ENCODE results near the gene RTN4RL2. TPM values are rescaled to one million over a fixed set of nuclear protein-coding genes. Genes with fewer than 3 reads are reported as not detected.

RTN4RL2 gene
- total and polyA plus RNA-seq, 10 of the 15 experiments (the other 5 are each of a cell fraction or from before 2014, with no cell fraction given), result 0.14 to 1.1 (median 0.52) TPM; not detected in 4

DNA sequence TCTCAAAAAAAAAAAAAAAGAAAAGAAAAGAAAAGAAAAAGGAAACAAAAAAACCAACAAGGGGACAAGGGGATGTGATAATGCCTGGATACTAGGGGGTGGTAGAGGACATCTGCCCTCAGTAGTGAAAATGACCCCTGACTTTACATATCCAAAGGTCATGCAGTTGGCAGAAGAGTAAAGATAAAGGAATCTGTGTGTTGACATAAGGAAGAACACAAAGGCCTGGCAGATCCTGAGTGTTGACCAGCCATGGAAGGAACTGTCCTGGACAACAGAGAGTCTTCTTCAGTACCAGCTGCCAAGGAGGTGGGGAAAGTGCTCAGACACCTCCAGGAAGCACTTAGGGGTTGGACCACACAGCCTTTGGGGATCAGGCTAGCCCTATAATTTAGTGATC is 42.5 kb downstream of the RTN4RL2 start:
- Histone ChIP-seq H3K4me1 (ENCODE audit: control insufficient read depth, insufficient read depth, low read length) (no peaks in the 10 kb centered on the region), H3K9ac (ENCODE audit: control insufficient read depth, insufficient read depth, low read length) (no peak overlapping the region), H3K27ac (ENCODE audit: control insufficient read depth, insufficient read depth) (no peak overlapping the region), H3K9me3 (replicated peaks; ENCODE audit: control insufficient read depth, insufficient read depth, low read length) (no peaks in the 10 kb centered on the region), H3K4me3 (no peak overlapping the region), H3K79me2 (ENCODE audit: control insufficient read depth, insufficient read depth, low read length) (no peaks in the 10 kb centered on the region), H3K36me3 (ENCODE audit: control insufficient read depth in 2 of 2, insufficient read depth in 2 of 2, low read length in 1 of 2) (peaks cover 3% of the 10 kb centered on the region in 2 experiments; a peak in 3 of 4 replicates), H3K27me3 (replicated peaks in 1 of 2; ENCODE audit: control insufficient read depth in 2 of 2, insufficient read depth in 2 of 2, low read length in 1 of 2) (no peaks in the 10 kb centered on the region), H4K20me1 (ENCODE audit: control insufficient read depth, insufficient read depth) (peaks cover 3% of the 10 kb centered on the region; the same call in 1 of the 2 replicates), H3K4me2 (ENCODE audit: control insufficient read depth, insufficient read depth) (no peak overlapping the region), H2AFZ (ENCODE audit: control insufficient read depth, low read depth, low read length) (no peak overlapping the region)
- ChIA-PET SMC1A (ENCODE audit: uncharacterized antibody, unreplicated experiment) (interaction anchor here (0.8 to 1.2 kb wide), 4 partner anchors 9 to 163 kb away, joined by 3 to 4 read pairs (median 4); no protein-coding TSS in a partner anchor), RAD21 (ENCODE audit: unreplicated experiment) (interaction anchor here (0.8 to 1.8 kb wide), 2 partner anchors 9 to 45 kb away, joined by 5 to 7 read pairs; no protein-coding TSS in a partner anchor), CTCF (interaction anchor here (0.9 to 2.1 kb wide), 5 partner anchors 9 to 46 kb away, joined by 4 to 16 read pairs (median 6); no protein-coding TSS in a partner anchor), POLR2A (interaction anchor here (0.7 kb wide), 1 partner anchor 16 kb away, joined by 4 read pairs; no protein-coding TSS in a partner anchor)
- ATAC-seq (no peak), FAIRE-seq (no peak), DNase-seq (ENCODE audit: low read depth, low spot score) (no peak)
- no peak for TF ChIP-seq HDGF (IDR thresholded peaks at IDR 0.05)
- TF ChIP-seq TBL1XR1 (IDR thresholded peaks at IDR 0.05; ENCODE audit: low read depth, low read length), result no peak
- TF ChIP-seq SMARCA5 (IDR thresholded peaks at IDR 0.05), result no peak
- no peak for TF ChIP-seq MYB (IDR thresholded peaks at IDR 0.05; ENCODE audit: borderline replicate concordance, low read depth, low read length)
- no peak for TF ChIP-seq HCFC1 (IDR thresholded peaks at IDR 0.05; ENCODE audit: low read length)
- intact Hi-C loops (cut with micrococcal nuclease; ENCODE audit: unreplicated experiment) (no loop called here), in situ Hi-C loops (cut with MboI) (no loop called here)
- BruUV-seq (replicated peaks), result no TSS peak

DNA sequence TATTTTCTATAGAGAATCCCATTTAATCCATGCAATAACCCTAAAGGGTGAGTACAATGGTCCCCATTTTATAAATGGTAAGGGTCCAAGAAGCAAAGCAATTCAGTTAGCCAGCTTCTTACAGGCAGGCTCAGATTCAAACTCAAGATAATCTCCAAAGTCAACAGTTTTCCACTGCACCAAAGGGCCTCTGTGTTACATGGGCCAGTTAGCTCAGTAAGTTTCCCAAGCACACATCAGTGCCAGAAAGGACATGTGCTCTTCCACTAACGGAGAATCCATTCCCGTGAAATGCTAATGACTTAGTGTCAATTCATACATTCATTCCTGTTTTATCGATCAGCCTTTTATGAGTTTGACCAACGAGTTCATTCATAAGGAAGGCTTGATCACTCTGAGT is 44.2 kb downstream of the RTN4RL2 start:
- ATAC-seq, result no peak
- Histone ChIP-seq H4K20me1 (ENCODE audit: control insufficient read depth, insufficient read depth) (peaks cover 3% of the 10 kb centered on the region; the same call in 1 of the 2 replicates), H3K4me2 (ENCODE audit: control insufficient read depth, insufficient read depth) (no peak overlapping the region), H3K36me3 (ENCODE audit: control insufficient read depth in 2 of 2, insufficient read depth in 2 of 2, low read length in 1 of 2) (peaks cover 3% of the 10 kb centered on the region in 2 experiments; a peak in 3 of 4 replicates), H3K27me3 (replicated peaks in 1 of 2; ENCODE audit: control insufficient read depth in 2 of 2, insufficient read depth in 2 of 2, low read length in 1 of 2) (no peaks in the 10 kb centered on the region), H3K27ac (ENCODE audit: control insufficient read depth, insufficient read depth) (no peak overlapping the region), H3K4me3 (no peak overlapping the region), H3K4me1 (ENCODE audit: control insufficient read depth, insufficient read depth, low read length) (no peaks in the 10 kb centered on the region), H3K79me2 (ENCODE audit: control insufficient read depth, insufficient read depth, low read length) (no peaks in the 10 kb centered on the region), H3K9me3 (replicated peaks; ENCODE audit: control insufficient read depth, insufficient read depth, low read length) (no peaks in the 10 kb centered on the region), H3K9ac (ENCODE audit: control insufficient read depth, insufficient read depth, low read length) (no peak overlapping the region), H2AFZ (ENCODE audit: control insufficient read depth, low read depth, low read length) (no peak overlapping the region)
- ChIA-PET RAD21 (ENCODE audit: unreplicated experiment) (no interaction called here), POLR2A (no interaction called here), SMC1A (ENCODE audit: uncharacterized antibody, unreplicated experiment) (interaction anchor here (0.9 to 4.9 kb wide), 3 partner anchors 9 to 24 kb away, joined by 3 to 20 read pairs (median 4); no protein-coding TSS in a partner anchor), CTCF (interaction anchor here (1.1 to 5.7 kb wide), 6 partner anchors 11 to 46 kb away, joined by 4 to 54 read pairs (median 4); partner anchors contain the start of gene SLC43A1)
- BruUV-seq (replicated peaks), result no TSS peak
- no peak for DNase-seq (ENCODE audit: low read depth, low spot score)
- in situ Hi-C loops (cut with MboI), result no loop called here
- 98% methylated on average over 4 of the region's 4 CpGs for WGBS (ENCODE audit: insufficient coverage, insufficient replicate concordance, low lambda C conversion rate, missing lambda C conversion rate)
- no peak for FAIRE-seq
- intact Hi-C loops (cut with micrococcal nuclease; ENCODE audit: unreplicated experiment), result no loop called here
- TF ChIP-seq SIX5 (IDR thresholded peaks at IDR 0.05; ENCODE audit: low read depth, low read length, severe bottlenecking) (no peak), SRF (IDR thresholded peaks at IDR 0.05; ENCODE audit: low read depth in 2 of 2, low read length in 2 of 2) (no peak), DPF2 (IDR thresholded peaks at IDR 0.05) (no peak), RAD51 (IDR thresholded peaks at IDR 0.05) (no peak)
- TF ChIP-seq, protein P1, sequence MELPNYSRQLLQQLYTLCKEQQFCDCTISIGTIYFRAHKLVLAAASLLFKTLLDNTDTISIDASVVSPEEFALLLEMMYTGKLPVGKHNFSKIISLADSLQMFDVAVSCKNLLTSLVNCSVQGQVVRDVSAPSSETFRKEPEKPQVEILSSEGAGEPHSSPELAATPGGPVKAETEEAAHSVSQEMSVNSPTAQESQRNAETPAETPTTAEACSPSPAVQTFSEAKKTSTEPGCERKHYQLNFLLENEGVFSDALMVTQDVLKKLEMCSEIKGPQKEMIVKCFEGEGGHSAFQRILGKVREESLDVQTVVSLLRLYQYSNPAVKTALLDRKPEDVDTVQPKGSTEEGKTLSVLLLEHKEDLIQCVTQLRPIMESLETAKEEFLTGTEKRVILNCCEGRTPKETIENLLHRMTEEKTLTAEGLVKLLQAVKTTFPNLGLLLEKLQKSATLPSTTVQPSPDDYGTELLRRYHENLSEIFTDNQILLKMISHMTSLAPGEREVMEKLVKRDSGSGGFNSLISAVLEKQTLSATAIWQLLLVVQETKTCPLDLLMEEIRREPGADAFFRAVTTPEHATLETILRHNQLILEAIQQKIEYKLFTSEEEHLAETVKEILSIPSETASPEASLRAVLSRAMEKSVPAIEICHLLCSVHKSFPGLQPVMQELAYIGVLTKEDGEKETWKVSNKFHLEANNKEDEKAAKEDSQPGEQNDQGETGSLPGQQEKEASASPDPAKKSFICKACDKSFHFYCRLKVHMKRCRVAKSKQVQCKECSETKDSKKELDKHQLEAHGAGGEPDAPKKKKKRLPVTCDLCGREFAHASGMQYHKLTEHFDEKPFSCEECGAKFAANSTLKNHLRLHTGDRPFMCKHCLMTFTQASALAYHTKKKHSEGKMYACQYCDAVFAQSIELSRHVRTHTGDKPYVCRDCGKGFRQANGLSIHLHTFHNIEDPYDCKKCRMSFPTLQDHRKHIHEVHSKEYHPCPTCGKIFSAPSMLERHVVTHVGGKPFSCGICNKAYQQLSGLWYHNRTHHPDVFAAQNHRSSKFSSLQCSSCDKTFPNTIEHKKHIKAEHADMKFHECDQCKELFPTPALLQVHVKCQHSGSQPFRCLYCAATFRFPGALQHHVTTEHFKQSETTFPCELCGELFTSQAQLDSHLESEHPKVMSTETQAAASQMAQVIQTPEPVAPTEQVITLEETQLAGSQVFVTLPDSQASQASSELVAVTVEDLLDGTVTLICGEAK (IDR thresholded peaks at IDR 0.05; ENCODE audit: borderline replicate concordance), result no peak
- TF ChIP-seq, protein P2, sequence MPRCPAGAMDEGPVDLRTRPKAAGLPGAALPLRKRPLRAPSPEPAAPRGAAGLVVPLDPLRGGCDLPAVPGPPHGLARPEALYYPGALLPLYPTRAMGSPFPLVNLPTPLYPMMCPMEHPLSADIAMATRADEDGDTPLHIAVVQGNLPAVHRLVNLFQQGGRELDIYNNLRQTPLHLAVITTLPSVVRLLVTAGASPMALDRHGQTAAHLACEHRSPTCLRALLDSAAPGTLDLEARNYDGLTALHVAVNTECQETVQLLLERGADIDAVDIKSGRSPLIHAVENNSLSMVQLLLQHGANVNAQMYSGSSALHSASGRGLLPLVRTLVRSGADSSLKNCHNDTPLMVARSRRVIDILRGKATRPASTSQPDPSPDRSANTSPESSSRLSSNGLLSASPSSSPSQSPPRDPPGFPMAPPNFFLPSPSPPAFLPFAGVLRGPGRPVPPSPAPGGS (IDR thresholded peaks at IDR 0.05; ENCODE audit: borderline replicate concordance, insufficient read depth, low read depth, low read length, poor library complexity, severe bottlenecking), result no peak
- TF ChIP-seq, protein P3, sequence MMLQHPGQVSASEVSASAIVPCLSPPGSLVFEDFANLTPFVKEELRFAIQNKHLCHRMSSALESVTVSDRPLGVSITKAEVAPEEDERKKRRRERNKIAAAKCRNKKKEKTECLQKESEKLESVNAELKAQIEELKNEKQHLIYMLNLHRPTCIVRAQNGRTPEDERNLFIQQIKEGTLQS (IDR thresholded peaks at IDR 0.05; ENCODE audit: borderline replicate concordance, extremely low read depth, low read depth, low read length), result no peak

All from GM12878 (cell line).